CD4-positive, alpha-beta T cell treated with Interleukin-17A for 4 hours (primary cell): ENCODE data around the gene DDT.
A peak's percentile ranks its signal among the peaks of the same experiment; 100 is the strongest.
"Not testable (repeated sequence)": the region's sequence is repeated elsewhere in the genome, so short reads cannot be mapped to it uniquely, and the experiment has no call there.

Experiments used
- DNase-seq: peaks from one replicate; pipeline ENCODE4 v3.0.0-alpha.2; 2020; ENCODE audit warnings: mixed read lengths

The DDT gene

DNA sequence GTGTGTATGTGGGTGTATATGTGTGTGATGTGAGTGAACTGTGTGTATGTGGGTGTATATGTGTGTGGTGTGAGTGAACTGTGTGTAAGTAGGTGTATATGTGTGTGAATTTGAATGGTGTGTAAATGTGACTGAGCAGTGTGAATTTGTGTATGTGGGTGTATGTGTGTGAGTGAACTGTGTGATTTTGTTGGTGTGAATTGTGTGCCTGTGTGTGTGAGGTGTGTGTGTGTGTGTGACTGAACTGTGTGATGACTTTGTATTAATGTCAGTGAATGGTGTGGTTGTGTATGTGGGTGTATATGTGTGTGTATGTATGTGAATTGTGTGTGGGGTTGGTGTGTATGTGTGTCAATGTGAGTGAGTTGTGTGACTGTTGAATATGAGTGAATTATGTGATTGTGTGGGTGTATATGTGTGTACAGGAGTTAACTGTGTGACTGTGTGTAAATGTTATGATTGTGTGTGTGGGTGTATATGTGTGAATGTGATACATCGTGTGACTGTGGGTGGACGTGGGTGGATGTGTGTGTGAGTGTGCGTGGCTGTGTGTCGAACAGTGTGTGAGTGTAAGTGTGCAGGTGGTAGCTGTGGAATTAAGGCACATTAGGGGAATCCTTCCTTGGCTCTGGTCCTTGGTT, 12.4 kb upstream of the DDT start:
- not testable (repeated sequence) for DNase-seq

DNA sequence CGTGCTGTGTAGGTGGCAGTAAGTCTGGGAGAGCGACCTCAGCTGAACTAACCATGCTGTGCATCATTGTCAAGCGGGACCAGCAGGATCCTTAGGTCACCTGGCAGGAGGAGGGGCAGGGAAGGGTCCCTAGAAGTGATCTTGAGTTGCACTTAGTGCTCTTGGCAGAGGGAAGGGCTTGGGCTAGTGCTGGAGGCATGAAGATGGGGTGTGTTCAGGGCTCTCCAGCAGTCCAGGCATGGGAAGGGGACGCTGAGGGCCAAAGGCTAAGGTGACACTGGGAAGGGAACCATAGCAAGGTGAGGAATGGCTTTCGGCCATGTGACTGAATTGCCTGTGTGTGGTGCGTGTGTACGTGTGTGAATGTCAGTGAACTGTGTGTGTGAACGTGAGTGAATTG, 11.8 kb upstream of the DDT start:
- not testable (repeated sequence) for DNase-seq

DNA sequence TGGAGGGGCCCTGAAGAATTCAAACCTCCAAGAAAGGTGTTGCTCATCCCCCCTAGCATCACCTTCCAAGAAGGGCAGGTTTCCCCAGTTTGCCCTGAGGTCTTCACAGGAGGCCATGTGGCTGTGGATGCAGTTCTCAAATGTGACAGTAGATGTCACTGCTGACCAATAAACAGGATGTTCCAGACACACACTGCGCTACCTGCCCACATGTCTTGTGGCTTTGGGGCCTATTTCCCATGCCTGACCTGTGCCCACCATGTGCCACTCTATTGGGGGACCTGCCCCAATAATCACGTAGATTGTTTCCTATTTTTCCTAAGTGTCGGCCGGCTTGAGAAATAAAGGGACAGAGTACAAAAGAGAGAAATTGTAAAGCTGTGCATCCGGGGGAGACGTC, 10.2 kb upstream of the DDT start:
- peak; percentile 70 for DNase-seq

DNA sequence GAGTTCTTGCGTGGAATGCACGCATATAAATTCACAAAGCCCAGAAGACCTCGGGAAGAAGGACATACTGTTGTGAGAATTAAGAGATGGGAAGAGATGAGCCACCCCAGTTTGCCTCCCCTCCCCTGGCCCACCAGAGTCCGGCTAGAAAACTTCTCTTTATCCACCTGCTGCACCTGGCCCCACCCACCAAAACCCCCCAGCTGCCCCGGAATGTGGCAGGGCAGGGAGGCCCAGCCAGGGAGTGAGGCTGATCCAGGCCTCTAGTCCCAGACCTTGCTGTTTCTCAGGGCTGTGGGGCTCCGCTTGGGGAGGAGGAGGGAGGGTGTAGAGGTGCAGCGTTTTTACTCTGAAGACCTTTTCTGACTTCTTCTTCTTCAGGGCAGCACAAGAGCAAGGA, 6.3 kb upstream of the DDT start:
- DNase-seq: not testable (repeated sequence)

DNA sequence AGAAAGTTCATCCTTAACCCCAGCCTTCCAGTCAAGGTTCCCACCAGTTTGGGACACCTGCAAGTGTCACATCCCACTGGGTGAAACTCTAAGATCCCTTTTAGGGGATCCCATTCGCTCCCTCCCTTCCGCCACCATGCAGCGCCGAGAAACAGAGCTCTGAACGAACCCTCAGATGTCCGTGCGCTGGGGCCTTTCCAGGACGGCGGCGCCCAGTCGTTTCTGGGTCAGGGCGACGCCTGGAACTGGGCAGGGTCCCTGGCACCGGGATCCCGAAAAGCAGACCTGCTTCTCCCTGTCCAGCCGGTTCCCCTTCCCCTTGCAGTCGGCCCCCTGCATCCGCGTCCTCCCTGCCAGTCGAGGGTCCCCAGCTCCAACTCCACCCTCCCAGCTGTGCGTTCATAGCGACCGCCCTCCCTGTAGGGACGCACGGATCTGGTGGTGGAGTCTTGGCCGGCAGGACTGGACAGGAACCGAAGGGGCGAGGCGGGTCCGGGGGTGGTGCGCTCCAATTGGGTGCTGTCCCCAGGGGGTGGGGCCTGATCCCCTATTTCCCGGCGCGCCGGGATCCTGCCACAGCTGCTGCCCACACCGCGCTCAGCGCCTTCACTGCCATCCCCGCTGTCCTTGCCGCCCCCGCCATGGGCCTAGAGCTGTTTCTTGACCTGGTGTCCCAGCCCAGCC, 5.5 kb upstream of the DDT start, which contains the start of gene GSTT2:
Gene GSTT2 (plus strand): TSS at position 578 of the 684 bp plus-strand sequence.
- DNase-seq: not testable (repeated sequence)

DNA sequence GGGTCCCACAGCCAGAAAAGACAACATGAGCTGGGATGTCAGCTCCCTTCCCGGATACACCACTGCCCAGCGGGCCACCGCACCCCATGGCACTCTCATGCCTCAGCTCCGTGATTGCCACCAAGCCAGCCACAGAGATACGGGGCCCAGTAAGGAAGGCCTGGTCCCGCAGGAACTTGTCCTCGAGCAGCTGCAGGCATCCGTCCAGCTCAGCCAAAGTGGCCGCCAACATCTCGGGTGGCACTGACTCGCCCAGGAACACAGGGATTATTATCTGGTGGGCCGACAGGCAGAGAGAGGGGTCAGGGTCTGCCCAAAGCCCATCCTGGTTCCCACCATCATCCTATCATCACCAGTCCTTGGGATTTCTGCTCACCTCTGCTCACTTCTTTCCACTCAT, 3.1 kb upstream of the DDT start:
- DNase-seq: not testable (repeated sequence)

DNA sequence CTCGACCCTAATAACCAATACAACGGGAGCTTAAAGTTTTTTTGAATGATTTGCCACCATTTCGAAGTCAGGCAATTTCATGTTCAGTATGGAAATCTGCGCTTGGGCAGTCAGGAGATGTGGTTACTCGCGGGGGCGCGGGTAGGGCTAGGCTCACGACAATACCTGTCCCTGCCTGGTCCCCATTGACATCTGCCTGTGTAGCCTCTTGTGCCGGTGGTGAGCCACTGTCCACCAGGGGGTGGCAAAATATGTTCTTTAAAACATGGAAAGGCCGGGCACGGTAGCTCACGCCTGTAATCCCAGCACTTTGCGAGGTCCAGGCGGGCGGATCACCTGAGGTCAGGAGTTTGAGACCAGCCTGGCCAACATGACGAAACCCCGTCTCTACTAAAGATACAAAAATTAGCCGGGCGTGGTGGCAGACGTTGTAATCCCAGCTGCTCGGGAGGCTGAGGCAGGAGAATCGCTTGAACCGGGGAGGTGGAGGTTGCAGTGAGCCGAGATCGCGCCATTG, 653 bp upstream of the DDT start:
- DNase-seq: not testable (repeated sequence)

DNA sequence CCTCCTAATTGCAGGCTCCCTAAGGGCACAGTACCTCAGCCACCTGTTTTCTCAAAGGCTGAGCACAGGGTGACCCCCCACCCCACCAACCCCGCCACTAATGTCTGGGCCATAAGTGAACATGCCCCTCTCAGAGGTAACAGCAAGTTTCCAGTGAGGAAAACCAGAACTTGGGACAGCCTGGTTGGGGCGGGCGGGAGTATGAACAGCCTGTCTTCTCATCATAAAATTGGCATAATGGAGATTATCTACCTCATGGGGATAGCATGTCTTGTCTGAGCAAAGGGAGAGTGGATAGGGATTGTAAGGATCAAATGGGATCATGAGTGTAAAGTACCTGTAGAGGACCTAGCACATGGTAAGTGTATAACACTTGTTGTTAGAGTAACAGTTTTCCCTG, 2.3 kb downstream of the DDT start:
- DNase-seq: not testable (repeated sequence)

DNA sequence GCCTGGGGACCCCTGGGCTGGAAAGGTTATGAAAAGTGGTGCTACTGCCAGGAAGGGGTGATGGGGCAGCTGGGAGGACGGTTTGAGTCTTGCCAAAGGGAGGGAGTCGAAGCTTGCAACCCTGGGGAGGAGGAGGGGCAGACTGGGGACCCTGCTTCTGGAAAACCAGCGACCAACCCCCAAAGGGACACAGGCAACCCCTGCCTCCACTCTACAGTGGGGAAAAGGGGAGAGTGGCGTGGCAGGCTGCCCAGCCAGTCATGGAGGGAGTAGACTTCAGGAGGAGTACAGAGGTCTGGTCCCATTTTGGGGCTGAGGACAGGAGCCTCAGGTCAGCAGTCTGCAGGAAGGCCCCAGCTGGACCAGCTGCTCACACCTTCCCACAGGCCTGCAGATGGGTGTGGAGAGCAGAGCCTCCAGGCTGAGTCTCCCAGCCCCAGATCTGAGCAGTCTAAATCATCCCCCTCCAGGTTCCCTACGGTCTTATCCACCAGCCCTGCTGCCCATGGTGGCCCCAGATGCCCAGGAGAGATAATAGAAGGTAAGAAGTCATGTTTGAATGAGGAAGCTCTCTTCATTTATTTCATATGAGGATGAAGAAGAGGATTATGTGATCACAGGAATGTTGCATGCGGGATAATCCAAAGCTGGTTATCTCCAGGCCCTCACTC, 3.3 kb downstream of the DDT start:
- no peak for DNase-seq

DNA sequence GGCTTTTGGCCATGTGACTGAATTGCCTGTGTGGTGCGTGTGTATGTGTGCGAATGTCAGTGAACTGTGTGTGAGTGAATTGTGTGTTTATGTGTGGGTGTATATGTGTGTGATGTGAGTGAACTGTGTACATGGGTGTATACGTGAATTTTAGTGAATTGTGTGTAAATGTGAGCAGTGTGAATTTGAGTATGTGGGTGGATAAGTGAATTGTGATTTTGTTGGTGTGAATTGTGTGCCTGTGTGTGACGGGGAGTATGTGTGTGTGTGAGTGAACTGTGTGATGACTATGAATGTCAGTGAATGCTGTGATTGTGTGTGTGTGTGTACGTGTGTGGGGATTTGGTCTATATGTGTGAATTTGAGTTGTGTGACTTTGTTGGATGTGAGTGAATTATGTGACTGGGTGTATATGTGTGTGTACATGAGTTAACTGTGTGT, 4.0 kb downstream of the DDT start:
- DNase-seq: no peak

DNA sequence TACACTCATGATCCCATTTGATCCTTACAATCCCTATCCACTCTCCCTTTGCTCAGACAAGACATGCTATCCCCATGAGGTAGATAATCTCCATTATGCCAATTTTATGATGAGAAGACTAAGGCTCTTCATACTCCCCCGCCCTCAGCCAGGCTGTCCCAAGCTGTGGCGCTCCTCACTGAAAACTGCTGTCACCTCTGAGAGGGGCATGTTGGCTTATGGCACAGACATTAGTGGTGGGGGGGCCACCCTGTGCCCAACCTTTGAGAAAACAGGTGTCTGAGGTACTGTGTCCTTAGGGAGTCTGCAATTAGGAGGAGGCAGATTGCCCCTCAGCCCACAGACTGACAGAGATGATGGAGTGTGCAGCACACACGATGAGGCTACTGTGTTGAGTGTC, 5.2 kb downstream of the DDT start:
- no peak for DNase-seq

DNA sequence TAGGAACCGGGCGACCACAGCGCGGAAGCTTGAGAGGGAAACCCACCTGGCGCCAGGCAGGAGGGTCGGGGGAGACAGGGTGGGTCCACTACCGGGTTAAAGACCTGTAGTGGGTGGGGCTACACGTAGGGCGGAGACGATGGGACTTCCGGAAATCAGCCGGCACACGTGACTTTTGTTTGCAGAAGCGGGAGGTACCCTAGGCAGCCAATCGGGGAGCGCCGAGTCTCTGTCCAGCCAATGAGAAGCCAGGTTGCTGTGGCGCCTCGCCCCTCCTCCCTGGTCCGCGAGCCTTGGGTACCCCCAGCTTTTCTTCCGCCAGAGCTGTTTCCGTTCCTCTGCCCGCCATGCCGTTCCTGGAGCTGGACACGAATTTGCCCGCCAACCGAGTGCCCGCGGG, 7.7 kb downstream of the DDT start, which contains the start of gene DDTL:
Gene DDTL (plus strand): TSS at position 321 of the 400 bp plus-strand sequence. CDS start 27 bp downstream, at position 348.
- DNase-seq: not testable (repeated sequence)

DNA sequence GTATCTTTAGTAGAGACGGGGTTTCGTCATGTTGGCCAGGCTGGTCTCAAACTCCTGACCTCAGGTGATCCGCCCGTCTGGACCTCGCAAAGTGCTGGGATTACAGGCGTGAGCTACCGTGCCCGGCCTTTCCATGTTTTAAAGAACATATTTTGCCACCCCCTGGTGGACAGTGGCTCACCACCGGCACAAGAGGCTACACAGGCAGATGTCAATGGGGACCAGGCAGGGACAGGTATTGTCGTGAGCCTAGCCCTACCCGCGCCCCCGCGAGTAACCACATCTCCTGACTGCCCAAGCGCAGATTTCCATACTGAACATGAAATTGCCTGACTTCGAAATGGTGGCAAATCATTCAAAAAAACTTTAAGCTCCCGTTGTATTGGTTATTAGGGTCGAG, 8.1 kb downstream of the DDT start:
- DNase-seq: not testable (repeated sequence)

DNA sequence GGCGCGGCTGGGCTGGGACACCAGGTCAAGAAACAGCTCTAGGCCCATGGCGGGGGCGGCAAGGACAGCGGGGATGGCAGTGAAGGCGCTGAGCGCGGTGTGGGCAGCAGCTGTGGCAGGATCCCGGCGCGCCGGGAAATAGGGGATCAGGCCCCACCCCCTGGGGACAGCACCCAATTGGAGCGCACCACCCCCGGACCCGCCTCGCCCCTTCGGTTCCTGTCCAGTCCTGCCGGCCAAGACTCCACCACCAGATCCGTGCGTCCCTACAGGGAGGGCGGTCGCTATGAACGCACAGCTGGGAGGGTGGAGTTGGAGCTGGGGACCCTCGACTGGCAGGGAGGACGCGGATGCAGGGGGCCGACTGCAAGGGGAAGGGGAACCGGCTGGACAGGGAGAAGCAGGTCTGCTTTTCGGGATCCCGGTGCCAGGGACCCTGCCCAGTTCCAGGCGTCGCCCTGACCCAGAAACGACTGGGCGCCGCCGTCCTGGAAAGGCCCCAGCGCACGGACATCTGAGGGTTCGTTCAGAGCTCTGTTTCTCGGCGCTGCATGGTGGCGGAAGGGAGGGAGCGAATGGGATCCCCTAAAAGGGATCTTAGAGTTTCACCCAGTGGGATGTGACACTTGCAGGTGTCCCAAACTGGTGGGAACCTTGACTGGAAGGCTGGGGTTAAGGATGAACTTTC, 13.0 kb downstream of the DDT start, which contains the start of gene GSTT2B:
Gene GSTT2B (minus strand): TSS at position 112 of the 688 bp plus-strand sequence. CDS start 64 bp downstream, at position 48.
- not testable (repeated sequence) for DNase-seq

DNA sequence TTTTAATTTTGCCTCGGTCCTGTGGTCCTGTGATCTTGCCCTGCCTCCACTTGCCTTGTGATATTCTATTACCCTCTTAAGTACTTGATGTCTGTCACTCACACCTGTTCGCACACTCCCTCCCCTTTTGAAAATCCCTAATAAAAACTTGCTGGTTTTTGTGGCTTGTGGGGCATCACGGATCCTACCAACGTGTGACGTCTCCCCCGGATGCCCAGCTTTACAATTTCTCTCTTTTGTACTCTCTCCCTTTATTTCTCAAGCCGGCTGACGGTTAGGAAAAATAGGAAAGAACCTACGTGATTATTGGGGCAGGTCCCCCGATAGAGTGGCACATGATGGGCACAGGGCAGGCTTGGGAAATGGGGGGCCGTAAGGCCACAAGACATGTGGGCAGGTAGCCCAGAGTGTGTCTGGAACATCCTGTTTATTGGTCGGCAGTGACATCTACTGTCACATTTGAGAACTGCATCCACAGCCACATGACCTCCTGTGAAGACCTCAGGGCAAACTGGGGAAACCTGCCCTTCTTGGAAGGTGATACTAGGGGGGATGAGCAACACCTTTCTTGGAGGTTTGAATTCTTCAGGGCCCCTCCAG, 17.8 kb downstream of the DDT start:
- peak; percentile 84 for DNase-seq

DNA sequence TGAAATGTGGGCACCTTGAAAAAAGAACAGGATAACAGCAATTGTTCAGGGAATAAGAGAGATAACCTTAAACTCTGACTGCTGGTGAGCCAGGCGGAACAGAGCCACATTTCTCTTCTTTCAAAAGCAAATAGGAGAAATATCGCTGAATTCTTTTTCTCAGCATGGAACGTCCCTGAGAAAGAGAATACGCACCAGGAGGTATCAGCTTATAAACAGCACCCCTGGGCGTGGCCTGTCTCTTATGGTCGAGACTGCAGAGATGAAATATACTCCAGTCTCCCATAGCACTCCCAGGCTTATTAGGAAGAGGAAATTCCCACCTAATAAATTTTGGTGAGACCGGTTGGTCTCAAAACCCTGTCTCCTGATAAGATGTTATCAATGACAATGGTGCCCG, 18.4 kb downstream of the DDT start:
- DNase-seq: not testable (repeated sequence)

DNA sequence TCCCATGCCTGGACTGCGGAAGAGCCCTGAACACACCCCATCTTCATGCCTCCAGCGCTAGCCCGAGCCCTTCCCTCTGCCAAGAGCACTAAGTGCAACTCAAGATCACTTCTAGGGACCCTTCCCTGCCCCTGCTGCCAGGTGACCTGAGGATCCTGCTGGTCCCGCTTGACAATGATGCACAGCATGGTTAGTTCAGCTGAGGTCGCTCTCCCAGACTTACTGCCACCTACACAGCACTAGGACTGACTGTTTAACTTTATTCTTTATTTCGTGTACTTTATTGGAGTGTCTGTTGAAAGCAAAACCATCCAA, 19.3 kb downstream of the DDT start:
- DNase-seq: not testable (repeated sequence)

DNA sequence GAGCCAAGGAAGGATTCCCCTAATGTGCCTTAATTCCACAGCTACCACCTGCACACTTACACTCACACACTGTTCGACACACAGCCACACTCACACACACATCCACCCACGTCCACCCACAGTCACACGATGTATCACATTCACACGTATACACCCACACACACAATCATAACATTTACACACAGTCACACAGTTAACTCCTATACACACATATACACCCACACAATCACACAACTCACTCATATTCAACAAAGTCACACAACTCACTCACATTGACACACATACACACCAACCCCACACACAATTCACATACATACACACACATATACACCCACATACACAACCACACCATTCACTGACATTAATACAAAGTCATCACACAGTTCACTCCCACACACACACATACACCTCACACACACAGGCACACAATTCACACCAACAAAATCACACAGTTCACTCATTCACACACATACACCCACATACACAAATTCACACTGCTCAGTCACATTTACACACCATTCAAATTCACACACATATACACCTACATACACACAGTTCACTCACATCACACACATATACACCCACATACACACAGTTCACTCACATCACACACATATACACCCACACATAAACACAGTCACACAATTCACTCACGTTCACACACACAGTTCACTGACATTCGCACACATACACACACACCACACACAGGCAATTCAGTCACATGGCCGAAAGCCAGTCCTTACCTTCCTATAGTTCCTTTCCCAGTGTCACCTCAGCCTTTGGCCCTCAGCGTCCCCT, 19.8 kb downstream of the DDT start:
- not testable (repeated sequence) for DNase-seq

DNA sequence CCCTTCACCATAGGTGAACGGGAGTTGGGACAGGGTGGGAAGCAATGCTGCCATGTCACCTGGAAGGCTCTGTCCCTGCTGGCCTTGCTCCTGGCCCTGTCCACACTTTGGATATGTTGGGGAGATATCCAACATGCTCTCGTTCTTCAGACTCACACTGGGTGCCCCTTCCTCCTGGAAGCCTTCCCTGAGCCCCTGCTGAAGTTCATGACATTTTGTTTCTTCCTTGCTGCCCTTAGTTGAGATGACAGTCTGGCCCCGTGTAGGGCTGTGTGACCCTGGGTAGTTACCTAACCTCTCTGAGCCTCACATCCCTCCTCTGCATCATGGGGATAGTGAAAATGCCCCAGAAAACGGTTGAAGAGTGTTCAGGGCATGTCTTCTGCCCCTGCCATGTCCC, 20.8 kb downstream of the DDT start:
- not testable (repeated sequence) for DNase-seq

DNA sequence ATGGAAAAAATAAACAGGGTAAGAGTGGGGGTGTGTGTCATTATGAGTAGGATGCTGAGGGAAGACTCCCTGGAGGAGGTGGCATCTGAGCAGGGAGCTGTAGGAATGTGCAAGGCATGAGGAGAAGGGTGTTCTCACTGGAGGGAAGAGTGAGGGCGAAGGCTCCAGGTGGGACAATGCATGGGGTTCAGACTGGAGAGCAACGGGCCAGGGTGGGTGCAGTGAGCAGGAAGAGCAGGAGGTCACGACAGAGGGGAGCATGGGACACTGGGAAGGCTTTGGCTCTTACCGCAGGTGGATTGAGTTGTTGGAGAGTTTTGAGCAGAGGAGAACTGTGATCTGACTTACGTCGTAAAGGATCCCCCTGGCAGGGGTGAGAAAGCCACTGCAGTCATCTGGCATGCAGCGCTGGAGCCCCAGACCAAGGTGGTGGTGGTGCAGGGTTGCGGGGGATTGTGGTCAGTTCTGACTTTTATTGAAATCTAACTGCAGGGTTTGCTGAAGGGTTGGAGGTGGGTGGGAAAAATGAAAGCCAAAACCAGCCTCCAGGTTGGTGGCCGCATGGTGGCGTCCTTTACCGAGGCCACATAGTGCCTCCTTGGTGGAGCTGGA, 21.3 kb downstream of the DDT start:
- DNase-seq: not testable (repeated sequence)

DNA sequence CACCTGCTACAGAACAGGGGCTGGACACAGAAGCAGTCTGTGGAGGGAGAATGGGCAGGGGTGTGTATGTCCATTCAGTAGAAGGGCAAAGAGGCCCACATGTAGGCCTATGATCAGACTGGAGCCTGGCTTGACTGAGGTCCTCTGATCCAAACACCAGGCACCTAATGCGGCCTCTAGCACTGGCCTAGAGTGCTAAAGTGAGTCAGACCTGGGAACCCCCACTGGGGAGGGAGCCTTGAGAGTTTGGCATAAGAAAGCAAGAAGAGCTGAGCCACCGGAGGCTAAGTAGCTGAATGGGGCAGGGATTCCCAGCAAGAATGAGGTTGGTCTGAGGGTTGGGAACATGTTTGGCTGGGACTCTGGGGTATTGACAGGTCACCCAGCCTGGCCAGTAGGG, 22.9 kb downstream of the DDT start:
- DNase-seq: not testable (repeated sequence)
